Glutamatergic neuron (in vitro differentiated cells): ENCODE measurements around the gene GFRA1. TPM values are rescaled to one million over a fixed set of nuclear protein-coding genes. Genes with fewer than 3 reads are reported as not detected.

Experiments used
- DNase-seq: peaks from one replicate; pipeline ENCODE4 v3.0.0; 2022
- H3K27ac Mint-ChIP-seq: one replicate; pipeline ENCODE4 v1.8.0; 2020; ENCODE audit warnings: mild to moderate bottlenecking, mixed read lengths, inconsistent platforms; ENCODE audit not compliant: unreplicated experiment
- H3K27me3 Mint-ChIP-seq: one replicate; pipeline ENCODE4 v1.8.0; 2020; ENCODE audit warnings: mild to moderate bottlenecking, moderate library complexity, mixed read lengths, inconsistent platforms; ENCODE audit not compliant: unreplicated experiment
- H3K36me3 Mint-ChIP-seq: one replicate; pipeline ENCODE4 v1.8.0; 2020; ENCODE audit warnings: mild to moderate bottlenecking, mixed read lengths, inconsistent platforms; ENCODE audit not compliant: unreplicated experiment
- H3K4me1 Mint-ChIP-seq: one replicate; pipeline ENCODE4 v1.8.0; 2020; ENCODE audit warnings: mild to moderate bottlenecking, low read depth, mixed read lengths, inconsistent platforms; ENCODE audit not compliant: unreplicated experiment
- H3K4me3 Mint-ChIP-seq: one replicate; pipeline ENCODE4 v1.8.0; 2020; ENCODE audit warnings: mild to moderate bottlenecking, mixed read lengths, inconsistent platforms; ENCODE audit not compliant: unreplicated experiment
- H3K9me3 Mint-ChIP-seq: one replicate; pipeline ENCODE4 v1.8.0; 2020; ENCODE audit warnings: mild to moderate bottlenecking, moderate library complexity, mixed read lengths, inconsistent platforms; ENCODE audit not compliant: unreplicated experiment
- total RNA-seq: library from RNA; stranded (reverse); fragmentation: NEBNext Ultra II Directional; extraction: Animal tissue kit (Norgen Biotek cat#: 25700); gene quantifications from one replicate; pipeline ENCODE4 v1.2.1, GENCODE V29; 2021; ENCODE audit not compliant: unreplicated experiment
- TF ChIP-seq, protein P1 (sequence below): fragments of 200-600 bp; sonication (generic); IDR thresholded peaks from one replicate; pipeline ENCODE4 v1.5.0; 2021; ENCODE audit not compliant: partially characterized antibody, unreplicated experiment

GFRA1 gene
- total RNA-seq, 1 donor from 2014 or later = 347 TPM

- Mint-ChIP-seq H3K4me3 (no peak overlapping the region), H3K27ac (no peak overlapping the region), H3K27me3 (no peaks in the 10 kb centered on the region), H3K36me3 (peaks cover 24% of the 10 kb centered on the region), H3K9me3 (no peaks in the 10 kb centered on the region), H3K4me1 (peaks cover 6% of the 10 kb centered on the region)
- TF ChIP-seq, protein P1, sequence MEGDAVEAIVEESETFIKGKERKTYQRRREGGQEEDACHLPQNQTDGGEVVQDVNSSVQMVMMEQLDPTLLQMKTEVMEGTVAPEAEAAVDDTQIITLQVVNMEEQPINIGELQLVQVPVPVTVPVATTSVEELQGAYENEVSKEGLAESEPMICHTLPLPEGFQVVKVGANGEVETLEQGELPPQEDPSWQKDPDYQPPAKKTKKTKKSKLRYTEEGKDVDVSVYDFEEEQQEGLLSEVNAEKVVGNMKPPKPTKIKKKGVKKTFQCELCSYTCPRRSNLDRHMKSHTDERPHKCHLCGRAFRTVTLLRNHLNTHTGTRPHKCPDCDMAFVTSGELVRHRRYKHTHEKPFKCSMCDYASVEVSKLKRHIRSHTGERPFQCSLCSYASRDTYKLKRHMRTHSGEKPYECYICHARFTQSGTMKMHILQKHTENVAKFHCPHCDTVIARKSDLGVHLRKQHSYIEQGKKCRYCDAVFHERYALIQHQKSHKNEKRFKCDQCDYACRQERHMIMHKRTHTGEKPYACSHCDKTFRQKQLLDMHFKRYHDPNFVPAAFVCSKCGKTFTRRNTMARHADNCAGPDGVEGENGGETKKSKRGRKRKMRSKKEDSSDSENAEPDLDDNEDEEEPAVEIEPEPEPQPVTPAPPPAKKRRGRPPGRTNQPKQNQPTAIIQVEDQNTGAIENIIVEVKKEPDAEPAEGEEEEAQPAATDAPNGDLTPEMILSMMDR = no peak
- no peak for DNase-seq
Measured at GRCh38 chr10:116017405-116017804, 255.6 kb downstream of the GFRA1 start.

DNA sequence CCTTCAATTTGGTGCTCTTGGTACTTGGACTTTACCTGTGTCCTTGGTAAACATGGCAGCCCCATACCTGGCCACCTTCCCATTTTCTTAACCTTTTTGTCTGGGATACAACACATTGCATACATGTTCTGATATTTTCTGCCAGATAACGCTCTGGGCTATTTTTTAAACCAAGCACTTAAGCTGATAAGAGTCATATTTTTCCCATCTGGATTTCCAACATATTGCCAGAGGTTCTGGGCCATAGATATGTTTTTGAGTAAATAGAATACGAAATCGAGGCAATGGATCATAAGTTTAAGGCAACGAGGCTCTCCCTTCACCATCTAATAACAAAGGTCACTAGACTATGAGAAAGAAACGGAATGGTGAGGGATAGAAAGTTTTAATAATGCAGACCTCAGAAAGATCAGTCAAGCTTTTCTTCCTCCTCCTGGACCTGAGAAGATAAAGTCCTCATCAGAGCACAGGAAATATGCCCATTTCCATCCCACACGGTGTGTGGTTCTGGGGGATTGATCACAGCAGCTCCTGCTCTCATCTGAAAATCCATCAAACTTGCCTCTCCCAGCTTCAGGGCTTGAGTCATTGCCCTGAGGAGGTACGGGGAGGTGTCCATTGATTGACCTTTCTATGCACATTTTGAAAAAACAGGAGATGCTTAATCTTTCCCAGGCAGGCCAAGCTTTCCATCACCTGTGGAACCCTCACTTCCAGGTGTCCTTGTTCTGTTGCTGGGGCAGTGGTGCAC is 257.2 kb downstream of the GFRA1 start:
- no peaks in the 10 kb centered on the region for H3K9me3 Mint-ChIP-seq
- no peaks in the 10 kb centered on the region for H3K27me3 Mint-ChIP-seq
- H3K4me3 Mint-ChIP-seq = no peak overlapping the region
- TF ChIP-seq, protein P1 = no peak
- H3K27ac Mint-ChIP-seq = no peak overlapping the region
- peaks cover 16% of the 10 kb centered on the region for H3K36me3 Mint-ChIP-seq
- no peak for DNase-seq
- peaks cover 6% of the 10 kb centered on the region for H3K4me1 Mint-ChIP-seq

DNA sequence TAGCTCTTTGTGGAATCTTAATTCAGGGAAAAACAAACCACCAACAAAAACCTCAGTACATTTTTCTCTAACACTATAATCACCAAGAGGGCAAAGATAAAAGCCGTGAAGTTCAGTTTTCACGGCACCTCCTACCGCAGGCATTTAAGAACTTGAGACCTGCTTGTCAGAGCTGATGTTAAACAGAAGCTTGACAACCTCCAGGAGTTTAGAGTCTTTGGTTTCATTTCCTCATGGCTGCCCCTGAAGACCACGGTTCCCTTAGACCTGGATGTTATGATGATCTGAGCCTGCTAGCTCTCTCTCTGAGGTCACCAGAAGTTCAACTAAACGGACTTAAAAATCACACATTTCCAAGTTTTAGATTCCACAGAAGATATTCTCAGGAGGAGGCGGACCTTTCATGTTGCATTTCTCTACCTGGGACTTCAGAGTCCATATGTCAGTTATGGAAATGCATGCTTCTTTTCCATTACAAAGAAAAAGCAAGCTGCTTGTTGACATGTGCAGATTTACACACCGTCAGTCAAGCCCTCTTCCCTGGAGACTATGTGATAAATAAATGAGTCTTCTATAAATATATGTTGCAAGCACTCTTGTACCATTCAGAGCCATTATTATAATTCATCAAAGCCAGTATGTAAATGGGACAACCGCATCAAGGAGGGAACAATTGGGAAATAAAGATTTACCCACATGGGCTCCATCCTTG is 258.0 kb downstream of the GFRA1 start:
- Mint-ChIP-seq H3K9me3 (no peaks in the 10 kb centered on the region), H3K27ac (no peak overlapping the region), H3K4me3 (no peak overlapping the region), H3K4me1 (peaks cover 6% of the 10 kb centered on the region), H3K27me3 (no peaks in the 10 kb centered on the region), H3K36me3 (peaks cover 13% of the 10 kb centered on the region)
- no peak for DNase-seq
- TF ChIP-seq, protein P1 = no peak

DNA sequence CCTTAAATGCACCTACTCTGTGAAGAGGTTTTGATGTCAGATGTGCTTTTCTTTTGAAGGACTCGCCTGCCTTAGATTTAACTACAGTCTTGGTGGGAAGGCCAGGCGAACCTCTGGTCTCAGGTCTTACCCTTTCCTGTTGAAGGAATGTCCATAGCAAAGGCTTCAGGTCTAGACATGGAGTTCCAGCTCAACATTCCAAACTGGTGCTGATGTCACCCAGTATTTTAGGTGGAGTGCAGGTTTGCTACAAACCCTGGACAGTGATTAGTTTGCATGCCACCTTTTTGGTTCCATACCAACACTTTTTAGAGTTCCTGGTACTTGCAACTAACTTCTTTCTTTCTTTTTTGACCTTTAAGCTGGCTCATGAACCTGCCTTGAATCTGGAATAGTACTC is 258.7 kb downstream of the GFRA1 start:
- TF ChIP-seq, protein P1 = no peak
- Mint-ChIP-seq H3K4me1 (peaks cover 6% of the 10 kb centered on the region), H3K27ac (no peak overlapping the region), H3K36me3 (peaks cover 13% of the 10 kb centered on the region), H3K27me3 (no peaks in the 10 kb centered on the region), H3K4me3 (no peak overlapping the region), H3K9me3 (no peaks in the 10 kb centered on the region)
- DNase-seq = no peak

GRCh38 chr10:116011929-116012328 is 261.1 kb downstream of the GFRA1 start:
- Mint-ChIP-seq H3K27me3 (no peaks in the 10 kb centered on the region), H3K4me1 (peaks cover 6% of the 10 kb centered on the region), H3K27ac (no peak overlapping the region), H3K4me3 (no peak overlapping the region), H3K36me3 (peaks cover 17% of the 10 kb centered on the region), H3K9me3 (no peaks in the 10 kb centered on the region)
- DNase-seq = no peak
- TF ChIP-seq, protein P1 = no peak
